CD4-positive, alpha-beta T cell treated with Interleukin-17A for 1 hour (primary cell): ENCODE data around the gene FRMD4B.
"Not testable (repeated sequence)": the region's sequence is repeated elsewhere in the genome, so short reads cannot be mapped to it uniquely, and the experiment has no call there.

ENCODE experiments used
- DNase-seq: peaks from one replicate; pipeline ENCODE4 v3.0.0-alpha.2; 2020

The FRMD4B gene

DNA sequence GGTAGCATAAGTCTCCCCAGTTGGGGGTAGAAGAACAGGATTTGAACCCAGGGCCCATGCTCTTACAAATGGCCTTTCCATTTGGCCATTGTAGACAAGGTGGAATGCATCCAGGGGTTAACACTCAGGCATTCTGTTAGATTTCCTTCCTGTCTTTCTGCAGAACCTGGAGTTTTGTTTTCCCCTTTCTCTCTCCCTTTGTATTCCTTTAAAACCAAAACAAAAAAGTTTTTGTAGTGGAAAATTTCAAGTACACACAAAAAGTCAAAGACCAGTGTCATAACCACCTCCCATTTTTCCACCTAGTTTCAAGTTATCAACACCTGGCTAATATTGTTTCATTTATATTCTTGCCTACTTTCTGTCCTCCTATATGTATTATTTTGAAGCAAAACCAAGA is 26.0 kb downstream of the FRMD4B start:
- DNase-seq = no peak

DNA sequence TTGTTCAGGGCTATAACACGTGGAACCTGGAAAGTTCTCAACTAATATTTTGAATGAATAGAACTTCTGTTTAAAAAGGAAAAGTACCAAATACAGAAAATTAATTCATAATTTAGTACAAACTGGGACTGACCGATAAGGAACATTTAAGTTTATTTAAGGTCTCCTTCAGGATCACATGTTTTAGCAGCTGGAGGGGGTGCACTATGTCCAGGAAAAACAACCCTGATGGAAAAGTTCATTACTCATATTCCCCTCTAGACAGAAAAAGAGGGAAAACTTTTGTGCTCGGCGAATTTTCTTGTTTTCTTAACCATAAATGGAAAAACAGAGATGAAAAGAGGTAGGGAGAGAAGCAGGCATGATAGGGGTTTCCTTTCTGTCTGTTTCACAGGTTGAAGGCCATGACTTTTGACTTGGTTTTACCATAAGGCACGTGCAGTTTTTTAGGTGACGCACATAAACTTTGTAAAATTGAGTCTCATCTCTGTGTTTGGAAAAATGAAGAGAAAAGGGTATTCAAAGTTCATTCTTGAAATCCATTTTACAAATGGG is 26.5 kb downstream of the FRMD4B start:
- DNase-seq = no peak

DNA sequence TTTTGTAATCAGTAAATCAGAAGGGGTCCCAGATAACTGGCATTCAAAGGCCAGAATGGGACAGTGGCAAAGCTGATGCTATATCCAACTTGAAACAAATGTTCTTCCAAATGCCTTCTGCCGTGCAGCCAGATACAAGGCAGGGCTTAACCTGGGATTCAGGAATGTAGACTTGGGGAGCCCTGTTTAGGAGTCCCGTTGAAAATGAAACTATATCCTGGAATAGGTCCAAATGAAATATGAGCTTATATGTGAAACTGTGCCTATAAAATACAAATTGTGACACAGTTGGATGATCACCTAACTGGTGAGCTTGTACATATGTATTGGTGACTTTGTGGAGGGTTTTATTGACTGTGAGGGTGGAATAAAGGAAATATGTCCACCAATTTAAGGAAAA is 28.7 kb downstream of the FRMD4B start:
- no peak for DNase-seq

DNA sequence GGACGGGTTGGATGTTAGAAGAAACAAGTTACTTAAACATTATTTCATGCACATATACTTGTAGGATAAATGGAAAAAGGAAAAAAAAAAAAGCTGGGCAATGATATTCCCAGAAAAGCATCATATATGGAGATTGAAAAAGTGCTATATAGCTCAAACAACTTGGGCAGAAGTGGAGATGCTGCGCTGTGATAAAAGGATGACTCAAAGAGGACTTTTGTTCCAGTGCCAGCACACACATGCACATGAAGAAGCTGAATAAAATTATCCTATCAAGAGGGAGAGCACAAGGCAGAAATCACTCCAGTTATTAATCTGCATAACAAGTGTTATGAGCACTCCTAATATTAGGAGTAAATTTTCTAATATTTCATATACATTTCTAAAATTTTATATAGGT is 30.9 kb downstream of the FRMD4B start:
- no peak for DNase-seq

- DNase-seq = peak; percentile 12
These were observed 32.4 kb downstream of the FRMD4B start for GRCh38 chr3:69353503-69353902.

DNA sequence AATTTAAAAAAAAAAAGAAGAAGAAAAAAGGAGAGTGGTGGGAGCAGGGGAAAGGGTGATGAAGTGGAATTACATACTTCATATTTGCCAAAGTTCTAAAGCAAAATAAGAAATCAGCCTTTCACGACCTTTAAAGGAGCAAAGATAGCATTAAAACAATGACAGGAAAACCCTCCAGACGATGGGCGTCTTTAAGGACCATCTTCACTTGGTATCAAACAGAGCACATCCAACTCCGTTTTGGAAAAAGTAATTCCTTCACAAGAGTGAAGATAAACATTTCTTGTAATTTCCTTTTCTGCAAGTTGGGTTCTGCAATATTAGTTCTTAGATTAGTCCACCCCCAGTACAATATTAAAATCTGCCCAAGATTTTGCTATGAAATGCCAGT is 32.8 kb downstream of the FRMD4B start:
- no peak for DNase-seq

- no peak for DNase-seq
These were observed 33.4 kb downstream of the FRMD4B start for GRCh38 chr3:69352305-69353087.

- DNase-seq = no peak
These were observed 42.0 kb downstream of the FRMD4B start for GRCh38 chr3:69343875-69344274.

- DNase-seq = no peak
These were observed 43.8 kb downstream of the FRMD4B start for GRCh38 chr3:69342074-69342473.

DNA sequence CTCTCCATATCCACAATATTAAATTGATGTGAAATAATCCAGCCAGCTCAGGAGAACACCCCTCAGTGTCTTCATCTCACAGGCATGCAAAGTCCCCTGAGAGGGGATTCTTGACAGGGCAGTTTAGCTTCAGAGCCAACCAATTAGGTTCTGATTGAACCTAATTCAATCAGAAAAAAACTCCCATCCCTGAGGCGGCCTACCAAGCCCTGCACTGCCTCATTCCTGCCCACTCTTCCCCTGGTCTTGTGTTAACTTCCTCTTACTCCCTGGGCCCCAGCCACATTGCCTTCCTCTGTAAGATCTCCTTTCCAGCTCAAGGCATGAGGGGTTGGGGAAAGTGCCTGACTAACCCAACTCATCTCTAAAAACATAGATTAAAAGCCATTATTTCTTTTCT is 46.1 kb downstream of the FRMD4B start:
- no peak for DNase-seq

GRCh38 chr3:69338911-69339310 is 47.0 kb downstream of the FRMD4B start:
- no peak for DNase-seq

DNA sequence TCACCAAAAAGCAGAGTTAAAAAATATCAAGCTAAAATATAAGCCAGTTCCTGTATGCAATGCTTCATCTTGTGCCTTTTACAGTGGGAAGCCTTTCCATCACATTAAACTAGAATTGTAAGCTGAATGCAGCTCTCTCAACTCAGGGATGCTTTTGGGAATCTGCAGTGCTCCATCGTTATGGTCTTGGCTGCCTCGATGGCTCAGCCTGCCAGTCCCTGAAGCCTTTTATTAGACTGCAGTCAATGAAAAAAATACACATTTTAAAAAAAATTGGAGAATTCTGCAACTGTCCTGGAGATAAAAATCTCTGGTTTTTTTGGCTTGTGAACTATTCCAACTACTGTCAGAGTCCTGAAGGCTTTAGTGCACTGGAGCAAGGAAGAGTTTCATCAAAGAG is 53.0 kb downstream of the FRMD4B start:
- no peak for DNase-seq

DNA sequence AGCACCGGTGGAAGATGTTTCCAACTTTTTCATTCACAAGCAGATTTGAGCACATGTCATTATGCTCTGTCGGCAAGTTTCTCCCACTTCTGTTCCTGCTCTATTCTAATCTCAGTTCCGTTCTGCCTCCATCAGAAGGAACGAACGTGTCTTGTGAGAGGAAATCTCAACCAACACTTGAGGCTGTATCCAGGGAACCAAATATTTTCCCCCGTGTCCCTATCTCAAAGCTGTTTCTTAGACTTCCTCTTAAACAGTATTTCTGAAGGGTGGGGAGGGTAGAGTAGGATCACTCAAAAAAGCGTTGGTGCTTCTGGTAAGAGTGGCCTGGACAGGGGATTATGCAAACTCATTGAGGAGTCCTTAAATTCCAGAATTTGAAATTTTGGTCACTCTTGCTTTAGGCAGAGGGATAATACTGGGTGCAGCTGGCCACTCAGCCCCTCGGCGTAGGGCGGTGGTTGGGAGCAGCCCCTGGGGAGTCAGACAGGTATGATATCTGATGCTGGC is 54.9 kb downstream of the FRMD4B start:
- peak; percentile 6 for DNase-seq

DNA sequence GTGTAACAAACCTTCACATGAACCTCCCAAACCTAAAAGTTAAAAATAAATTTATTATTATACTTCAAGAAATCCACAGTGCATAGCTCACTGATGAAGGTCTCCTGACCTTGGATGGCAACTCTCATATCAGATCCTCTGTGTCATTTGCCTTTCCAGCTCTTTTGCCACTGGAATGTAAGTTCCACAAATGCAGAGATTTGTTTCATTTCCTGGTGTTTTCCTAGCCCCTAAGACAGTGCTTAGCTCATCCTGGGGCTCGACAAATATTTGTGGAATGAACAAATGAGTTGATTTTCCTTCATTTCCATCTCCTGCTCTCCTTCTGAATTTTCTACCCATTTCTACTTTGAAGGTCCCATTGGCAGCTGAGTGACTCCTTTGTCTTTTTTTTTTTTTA is 56.0 kb downstream of the FRMD4B start:
- DNase-seq = no peak

- DNase-seq = no peak
These were observed 57.0 kb downstream of the FRMD4B start for GRCh38 chr3:69328963-69329302.

DNA sequence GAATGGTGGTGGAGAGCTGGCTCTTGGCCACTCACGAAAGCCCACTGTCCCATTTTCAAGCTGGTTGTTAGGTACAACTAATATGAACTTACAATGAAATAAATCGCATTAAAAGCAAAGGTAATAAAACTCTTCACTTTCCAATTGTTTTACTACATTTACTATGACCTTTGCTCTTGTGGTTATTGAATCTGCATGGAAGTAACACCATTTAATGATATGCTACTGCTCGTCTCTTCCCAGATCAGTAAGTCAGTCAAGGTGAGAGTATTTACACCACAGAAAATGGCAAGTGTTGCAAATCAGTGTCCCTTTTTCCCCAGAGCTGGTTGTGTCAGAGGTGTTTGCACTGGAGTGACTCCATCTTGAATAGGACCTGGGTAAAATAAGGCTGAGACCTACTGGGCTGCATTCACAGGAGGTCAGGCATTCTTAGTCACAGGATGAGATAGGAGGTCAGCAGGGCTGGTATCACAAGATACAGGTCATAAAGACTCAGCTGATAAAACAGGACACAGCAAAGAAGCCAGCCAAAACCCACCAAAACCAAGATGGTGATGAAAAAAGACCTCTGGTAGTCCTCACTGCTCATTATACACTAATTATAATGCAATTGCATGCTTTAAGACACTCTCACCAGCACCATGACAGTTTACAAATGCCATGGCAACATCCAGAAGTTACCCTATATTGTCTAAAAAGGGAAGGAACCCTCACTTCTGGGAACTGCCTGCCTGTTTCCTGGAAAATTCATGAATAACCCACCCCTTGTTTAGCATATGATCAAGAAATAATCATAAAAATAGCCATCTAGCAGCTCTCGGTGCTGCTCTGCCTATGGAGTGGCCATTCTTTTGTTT is 57.6 kb downstream of the FRMD4B start:
- DNase-seq = peak; percentile 14

- peak; percentile 57 for DNase-seq
These were observed 59.0 kb downstream of the FRMD4B start for GRCh38 chr3:69326855-69327300.

- no peak for DNase-seq
These were observed 60.7 kb downstream of the FRMD4B start for GRCh38 chr3:69325151-69325550.

GRCh38 chr3:69324362-69325025 is 61.4 kb downstream of the FRMD4B start:
- peak; percentile 10 for DNase-seq

- no peak for DNase-seq
These were observed 61.9 kb downstream of the FRMD4B start for GRCh38 chr3:69323941-69324340.

- DNase-seq = not testable (repeated sequence)
These were observed 63.4 kb downstream of the FRMD4B start for GRCh38 chr3:69322512-69322911.

GRCh38 chr3:69322158-69322509 is 63.8 kb downstream of the FRMD4B start:
- no peak for DNase-seq
